Measurements from ENCODE around the gene DCHS1. TPM values are rescaled to one million over a fixed set of nuclear protein-coding genes. Genes with fewer than 3 reads are reported as not detected.

The DCHS1 gene
- total and polyA plus RNA-seq, 2 of the 13 experiments (the other 11 are each of a cell fraction or from before 2014, with no cell fraction given): under 0.01 to 0.03 TPM

- TF ChIP-seq HCFC1 (IDR thresholded peaks at IDR 0.05; ENCODE audit: low read depth, low read length): no peak
- TF ChIP-seq IKZF1 (IDR thresholded peaks at IDR 0.05): no peak
- TF ChIP-seq ZNF552 (CRISPR knock-in tag; IDR thresholded peaks at IDR 0.05; ENCODE audit: borderline replicate concordance): peak; percentile 84; the same call in 1 of the 2 replicates
- TF ChIP-seq ZNF749 (CRISPR knock-in tag; IDR thresholded peaks at IDR 0.05; ENCODE audit: borderline replicate concordance): peak; percentile 69; the same call in 1 of the 2 replicates
- no peak for TF ChIP-seq REXO4 (CRISPR knock-in tag; IDR thresholded peaks at IDR 0.05; ENCODE audit: borderline replicate concordance)
- TF ChIP-seq ZNF501 (CRISPR knock-in tag; IDR thresholded peaks at IDR 0.05): peak; percentile 95
- peak; percentile 44 for TF ChIP-seq MIXL1 (CRISPR knock-in tag; IDR thresholded peaks at IDR 0.05)
- TF ChIP-seq REPIN1 (CRISPR knock-in tag; IDR thresholded peaks at IDR 0.05; ENCODE audit: borderline replicate concordance, low read depth): peak; percentile 72
- TF ChIP-seq ZNF510 (CRISPR knock-in tag; IDR thresholded peaks at IDR 0.05; ENCODE audit: low read depth): peak; percentile 94
- peak; percentile 70 for TF ChIP-seq AKNA (CRISPR knock-in tag; IDR thresholded peaks at IDR 0.05; ENCODE audit: borderline replicate concordance)
- TF ChIP-seq PCBP2 (optimal IDR thresholded peaks at IDR 0.05; ENCODE audit: low read depth, low read length, poor library complexity, severe bottlenecking): no peak
- no peak for TF ChIP-seq HNF4G (IDR thresholded peaks at IDR 0.05; ENCODE audit: borderline replicate concordance, low read depth, low read length)
- peak; percentile 44; the same call in 1 of the 2 replicates for TF ChIP-seq HNF4G (CRISPR knock-in tag; IDR thresholded peaks at IDR 0.05; ENCODE audit: borderline replicate concordance, low read depth)
- TF ChIP-seq ZBTB37 (CRISPR knock-in tag; IDR thresholded peaks at IDR 0.05): peak; percentile 60; the same call in 1 of the 2 replicates
- TF ChIP-seq FOXA3 (CRISPR knock-in tag; IDR thresholded peaks at IDR 0.05): peak; percentile 25
- TF ChIP-seq MED8 (CRISPR knock-in tag; IDR thresholded peaks at IDR 0.05; ENCODE audit: insufficient replicate concordance): peak; percentile 87
- no peak for TF ChIP-seq MBD4 (IDR thresholded peaks at IDR 0.05; ENCODE audit: borderline replicate concordance, low read length)
- no peak; the same call in 1 of the 2 replicates for TF ChIP-seq ATF1 (CRISPR knock-in tag; IDR thresholded peaks at IDR 0.05)
- TF ChIP-seq ETV5 (CRISPR knock-in tag; IDR thresholded peaks at IDR 0.05; ENCODE audit: borderline replicate concordance): peak; percentile 92
- no peak for TF ChIP-seq PLRG1 (conservative IDR thresholded peaks at IDR 0.05)
- no peak for TF ChIP-seq CENPX (CRISPR knock-in tag; IDR thresholded peaks at IDR 0.05)
- no peak for TF ChIP-seq RORA (CRISPR knock-in tag; IDR thresholded peaks at IDR 0.05)
- TF ChIP-seq ZNF333 (CRISPR knock-in tag; IDR thresholded peaks at IDR 0.05; ENCODE audit: borderline replicate concordance): peak; percentile 94
- TF ChIP-seq ZNF350 (CRISPR knock-in tag; IDR thresholded peaks at IDR 0.05; ENCODE audit: borderline replicate concordance, low read depth): peak; percentile 96; the same call in 1 of the 2 replicates
Observed at GRCh38 chr11:6682936-6683861, 27.6 kb upstream of the DCHS1 start, which contains the start of gene MRPL17 (continued).
